ENCODE measurements around the gene SFXN5. TPM values are rescaled to one million over a fixed set of nuclear protein-coding genes. Genes with fewer than 3 reads are reported as not detected.

SFXN5 gene
- total RNA-seq, 1 experiment from 2014 or later: 11.3 TPM

DNA sequence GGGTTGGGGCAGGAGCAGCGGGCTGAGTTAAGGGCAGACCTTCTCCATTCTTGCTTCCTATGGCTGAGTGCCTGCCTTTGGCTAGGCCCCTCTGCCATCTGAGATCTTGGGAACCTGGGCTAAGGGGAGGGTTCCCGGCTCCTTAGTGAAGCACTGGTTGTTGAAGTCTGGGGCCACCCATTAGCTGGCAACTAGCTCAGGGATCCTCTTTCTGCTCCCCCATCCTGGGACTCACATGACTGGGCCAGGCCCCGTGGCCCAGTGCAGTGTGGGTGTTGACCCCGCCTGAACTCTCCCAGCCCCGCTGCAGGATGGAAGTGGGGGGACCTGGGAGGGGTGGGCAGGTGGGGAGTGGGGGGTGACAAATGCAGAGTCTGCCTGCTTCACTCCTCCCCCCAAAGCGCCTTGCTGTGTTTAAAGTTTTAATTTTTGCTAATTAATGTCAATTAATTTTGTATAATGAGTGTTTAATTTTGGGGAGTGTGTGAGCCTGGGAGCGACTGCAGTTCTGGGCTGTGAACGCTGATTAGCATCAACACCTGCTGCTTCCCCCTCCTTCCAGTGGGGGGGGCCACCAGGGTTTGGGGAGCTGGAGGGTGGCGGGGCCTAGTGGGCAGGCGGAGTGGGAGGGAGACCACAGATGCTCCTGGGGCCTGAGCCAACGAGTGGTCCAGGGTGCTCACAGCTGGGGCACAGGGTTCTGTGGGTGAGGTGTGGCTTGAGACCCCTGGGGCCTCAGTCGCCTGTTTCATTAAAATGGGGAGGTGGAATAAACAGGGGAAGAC, 99.0 kb downstream of the SFXN5 start:
- no TSS peak for BruUV-seq (replicated peaks)
- Mint-ChIP-seq H3K27ac (ENCODE audit: unreplicated experiment) (no peak overlapping the region), H3K36me3 (ENCODE audit: insufficient read depth, unreplicated experiment) (no peaks in the 10 kb centered on the region), H3K27me3 (ENCODE audit: unreplicated experiment) (peaks cover 12% of the 10 kb centered on the region), H3K4me1 (ENCODE audit: low read depth, unreplicated experiment) (no peaks in the 10 kb centered on the region), H3K9me3 (ENCODE audit: low read depth, unreplicated experiment) (no peaks in the 10 kb centered on the region), H3K4me3 (ENCODE audit: low read depth, unreplicated experiment) (no peak overlapping the region)
- intact Hi-C loops (cut with micrococcal nuclease; ENCODE audit: unreplicated experiment): loop anchor here (1.0 kb wide), 1 partner anchor 80 kb away; no protein-coding TSS in a partner anchor
- TF ChIP-seq, protein P1, sequence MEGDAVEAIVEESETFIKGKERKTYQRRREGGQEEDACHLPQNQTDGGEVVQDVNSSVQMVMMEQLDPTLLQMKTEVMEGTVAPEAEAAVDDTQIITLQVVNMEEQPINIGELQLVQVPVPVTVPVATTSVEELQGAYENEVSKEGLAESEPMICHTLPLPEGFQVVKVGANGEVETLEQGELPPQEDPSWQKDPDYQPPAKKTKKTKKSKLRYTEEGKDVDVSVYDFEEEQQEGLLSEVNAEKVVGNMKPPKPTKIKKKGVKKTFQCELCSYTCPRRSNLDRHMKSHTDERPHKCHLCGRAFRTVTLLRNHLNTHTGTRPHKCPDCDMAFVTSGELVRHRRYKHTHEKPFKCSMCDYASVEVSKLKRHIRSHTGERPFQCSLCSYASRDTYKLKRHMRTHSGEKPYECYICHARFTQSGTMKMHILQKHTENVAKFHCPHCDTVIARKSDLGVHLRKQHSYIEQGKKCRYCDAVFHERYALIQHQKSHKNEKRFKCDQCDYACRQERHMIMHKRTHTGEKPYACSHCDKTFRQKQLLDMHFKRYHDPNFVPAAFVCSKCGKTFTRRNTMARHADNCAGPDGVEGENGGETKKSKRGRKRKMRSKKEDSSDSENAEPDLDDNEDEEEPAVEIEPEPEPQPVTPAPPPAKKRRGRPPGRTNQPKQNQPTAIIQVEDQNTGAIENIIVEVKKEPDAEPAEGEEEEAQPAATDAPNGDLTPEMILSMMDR (IDR thresholded peaks at IDR 0.05; ENCODE audit: unreplicated experiment): no peak
- CTCF ChIA-PET: interaction anchor here (1.4 to 2.4 kb wide), 2 partner anchors 11 to 79 kb away, joined by 4 to 36 read pairs; no protein-coding TSS in a partner anchor
- DNase-seq: no peak

DNA sequence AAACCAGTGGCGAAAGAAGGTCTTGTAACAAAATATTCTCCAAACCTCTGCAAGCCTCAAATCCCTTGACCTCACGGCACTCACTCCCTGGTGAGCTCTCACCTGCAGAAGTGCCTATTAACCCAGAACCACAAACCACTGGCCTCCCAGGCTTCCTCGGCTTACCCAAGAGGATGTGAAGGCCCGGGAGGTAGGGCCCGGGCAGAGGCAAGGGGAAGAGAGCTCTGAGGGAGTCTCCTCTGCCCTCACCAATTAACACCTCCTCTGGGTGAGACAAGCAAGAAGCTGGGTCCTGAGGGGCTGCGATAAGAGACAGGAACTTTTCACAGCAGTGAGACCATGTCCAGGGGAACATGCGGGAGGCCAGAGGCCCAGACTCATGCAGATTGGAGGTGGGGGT, 100.5 kb downstream of the SFXN5 start:
- no TSS peak for BruUV-seq (replicated peaks)
- TF ChIP-seq, protein P1 (IDR thresholded peaks at IDR 0.05; ENCODE audit: unreplicated experiment): no peak
- no peaks in the 10 kb centered on the region for H3K9me3 Mint-ChIP-seq (ENCODE audit: low read depth, unreplicated experiment)
- H3K36me3 Mint-ChIP-seq (ENCODE audit: insufficient read depth, unreplicated experiment): no peaks in the 10 kb centered on the region
- no peaks in the 10 kb centered on the region for H3K4me1 Mint-ChIP-seq (ENCODE audit: low read depth, unreplicated experiment)
- no peak overlapping the region for H3K27ac Mint-ChIP-seq (ENCODE audit: unreplicated experiment)
- no peak for DNase-seq
- peaks cover 12% of the 10 kb centered on the region for H3K27me3 Mint-ChIP-seq (ENCODE audit: unreplicated experiment)
- CTCF ChIA-PET: interaction anchor here (0.7 kb wide), 1 partner anchor 32 kb away, joined by 6 read pairs; no protein-coding TSS in a partner anchor
- intact Hi-C loops (cut with micrococcal nuclease; ENCODE audit: unreplicated experiment): no loop called here
- no peak overlapping the region for H3K4me3 Mint-ChIP-seq (ENCODE audit: low read depth, unreplicated experiment)

DNA sequence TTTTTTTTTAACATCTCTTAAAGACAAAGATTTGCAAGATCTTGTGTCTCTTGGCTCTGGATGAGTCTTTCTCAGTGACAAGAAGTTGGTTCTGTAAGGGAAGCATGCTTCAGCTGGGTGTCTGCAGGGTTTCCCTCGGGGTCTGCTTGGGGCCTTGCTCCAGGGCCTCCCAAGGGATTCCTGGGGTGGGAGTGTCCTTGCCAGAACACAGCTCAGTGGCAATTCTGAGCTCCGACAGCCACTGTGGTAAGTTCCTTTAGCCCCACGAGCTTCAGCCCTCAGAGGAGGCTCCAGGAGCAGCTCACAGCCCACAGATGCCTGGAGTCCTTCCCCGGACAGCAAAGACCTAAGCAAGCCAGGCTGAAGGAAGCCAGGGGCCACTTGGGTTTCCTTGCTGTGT, 101.8 kb downstream of the SFXN5 start:
- CTCF ChIA-PET: no interaction called here
- DNase-seq: no peak
- Mint-ChIP-seq H3K27me3 (ENCODE audit: unreplicated experiment) (peaks cover 7% of the 10 kb centered on the region), H3K4me3 (ENCODE audit: low read depth, unreplicated experiment) (no peak overlapping the region), H3K9me3 (ENCODE audit: low read depth, unreplicated experiment) (no peaks in the 10 kb centered on the region), H3K36me3 (ENCODE audit: insufficient read depth, unreplicated experiment) (no peaks in the 10 kb centered on the region), H3K4me1 (ENCODE audit: low read depth, unreplicated experiment) (no peaks in the 10 kb centered on the region), H3K27ac (ENCODE audit: unreplicated experiment) (no peak overlapping the region)
- intact Hi-C loops (cut with micrococcal nuclease; ENCODE audit: unreplicated experiment): no loop called here
- TF ChIP-seq, protein P1 (IDR thresholded peaks at IDR 0.05; ENCODE audit: unreplicated experiment): no peak
- BruUV-seq (replicated peaks): no TSS peak

DNA sequence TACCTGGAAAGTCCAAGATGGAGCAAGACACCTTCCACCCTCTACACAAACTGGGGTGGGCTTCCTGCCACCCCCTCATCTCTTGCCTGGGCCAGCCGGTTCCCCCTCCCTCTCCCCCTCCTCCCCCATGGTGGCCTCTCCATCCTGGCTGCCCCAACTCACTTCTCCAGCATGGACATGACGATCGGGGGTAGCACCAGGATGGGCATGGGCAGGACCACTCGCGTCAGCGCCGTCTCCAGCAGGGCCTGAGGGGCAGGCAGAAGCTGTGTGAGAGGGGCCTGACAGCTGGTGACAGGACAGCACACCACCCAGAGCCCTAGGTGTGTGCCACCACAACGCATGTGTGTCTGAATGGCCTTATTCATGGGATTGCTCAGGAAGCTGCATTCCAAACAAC, 103.2 kb downstream of the SFXN5 start:
- Mint-ChIP-seq H3K9me3 (ENCODE audit: low read depth, unreplicated experiment) (no peaks in the 10 kb centered on the region), H3K27ac (ENCODE audit: unreplicated experiment) (no peak overlapping the region), H3K27me3 (ENCODE audit: unreplicated experiment) (no peaks in the 10 kb centered on the region), H3K4me1 (ENCODE audit: low read depth, unreplicated experiment) (no peaks in the 10 kb centered on the region), H3K4me3 (ENCODE audit: low read depth, unreplicated experiment) (no peak overlapping the region), H3K36me3 (ENCODE audit: insufficient read depth, unreplicated experiment) (no peaks in the 10 kb centered on the region)
- CTCF ChIA-PET: interaction anchor here (0.7 kb wide), 2 partner anchors 17 to 73 kb away, joined by 3 to 4 read pairs; no protein-coding TSS in a partner anchor
- BruUV-seq (replicated peaks): no TSS peak
- no peak for DNase-seq
- TF ChIP-seq, protein P1 (IDR thresholded peaks at IDR 0.05; ENCODE audit: unreplicated experiment): no peak
- intact Hi-C loops (cut with micrococcal nuclease; ENCODE audit: unreplicated experiment): no loop called here
